Measurements from ENCODE around the gene MADCAM1.
"Not testable (repeated sequence)": the region's sequence is repeated elsewhere in the genome, so short reads cannot be mapped to it uniquely, and the experiment has no call there.

Gene MADCAM1

GRCh38 chr19:496112-496665 is at the start of gene MADCAM1:
TSS of gene MADCAM1 (plus strand) at chr19:496486. CDS start at chr19:496500, 14 bp downstream.
- no peak for DNase-seq

- DNase-seq = no peak
These were observed 49.2 kb upstream of the MADCAM1 start for GRCh38 chr19:447064-447426.

GRCh38 chr19:447816-448560 is 48.3 kb upstream of the MADCAM1 start:
- DNase-seq = peak; percentile 24

- DNase-seq = no peak
These were observed 46.4 kb upstream of the MADCAM1 start for GRCh38 chr19:449916-450315.

GRCh38 chr19:450912-451481 is 45.3 kb upstream of the MADCAM1 start:
- not testable (repeated sequence) for DNase-seq

GRCh38 chr19:452829-453228 is 43.5 kb upstream of the MADCAM1 start:
- no peak for DNase-seq

- DNase-seq = no peak
These were observed 42.7 kb upstream of the MADCAM1 start for GRCh38 chr19:453606-454005.

- DNase-seq = no peak
These were observed 41.1 kb upstream of the MADCAM1 start for GRCh38 chr19:455031-455705.

GRCh38 chr19:455851-456546 is 40.3 kb upstream of the MADCAM1 start:
- no peak for DNase-seq

- DNase-seq = no peak
These were observed 39.7 kb upstream of the MADCAM1 start for GRCh38 chr19:456547-457110.

- DNase-seq = no peak
These were observed 38.6 kb upstream of the MADCAM1 start for GRCh38 chr19:457636-458035.

GRCh38 chr19:458091-459042 is 37.9 kb upstream of the MADCAM1 start:
- no peak for DNase-seq

GRCh38 chr19:459724-460511 is 36.4 kb upstream of the MADCAM1 start:
- DNase-seq = peak; percentile 76

- no peak for DNase-seq
These were observed 35.2 kb upstream of the MADCAM1 start, which contains the start of gene SHC2 for GRCh38 chr19:460877-461720. TSS of gene SHC2 (minus strand) at chr19:461033. CDS start at chr19:460996, 37 bp downstream.

GRCh38 chr19:461721-462551 is 34.4 kb upstream of the MADCAM1 start:
- peak; percentile 57 for DNase-seq

GRCh38 chr19:463483-464207 is 32.6 kb upstream of the MADCAM1 start:
- no peak for DNase-seq

- no peak for DNase-seq
These were observed 32.1 kb upstream of the MADCAM1 start for GRCh38 chr19:464208-464545.

Measured in DMS53 (cell line).